Stimulated activated naive CD8-positive, alpha-beta T cell treated with anti-CD3 and anti-CD28 coated beads, Interleukin-15, amount 100 ng/mL, for 72 hours (primary cell): ENCODE data around the gene LIPF.
A peak's percentile ranks its signal among the peaks of the same experiment; 100 is the strongest.
"Not testable (repeated sequence)": the region's sequence is repeated elsewhere in the genome, so short reads cannot be mapped to it uniquely, and the experiment has no call there.

Experiments
- ATAC-seq: fragments of 150-1000 bp; cut with Tn5 transposase; 2 replicates; pipeline ENCODE4 v1.10.0; 2021; ENCODE audit warnings: mild to moderate bottlenecking, moderate library complexity
- DNase-seq, 2 donors: peaks; one replicate each; pipeline ENCODE4 v3.0.0; 2021 to 2022
- H3K27ac Mint-ChIP-seq, 2 donors: one replicate each; pipeline ENCODE4 v1.8.0; 2022; ENCODE audit warnings: mild to moderate bottlenecking in 2 of 2, mixed read lengths in 2 of 2, moderate library complexity in 2 of 2
- H3K27me3 Mint-ChIP-seq: one replicate; pipeline ENCODE4 v1.8.0; 2022; ENCODE audit warnings: mixed read lengths
- H3K4me1 Mint-ChIP-seq: one replicate; pipeline ENCODE4 v1.8.0; 2022; ENCODE audit warnings: mild to moderate bottlenecking, mixed read lengths
- H3K4me3 Mint-ChIP-seq, 2 donors: one replicate each; pipeline ENCODE4 v1.8.0; 2022; ENCODE audit warnings: mild to moderate bottlenecking in 2 of 2, mixed read lengths in 2 of 2, moderate library complexity in 1 of 2
- H3K9me3 Mint-ChIP-seq, 2 donors: one replicate each; pipeline ENCODE4 v1.8.0; 2022; ENCODE audit warnings: mixed read lengths in 2 of 2

The LIPF gene

DNA sequence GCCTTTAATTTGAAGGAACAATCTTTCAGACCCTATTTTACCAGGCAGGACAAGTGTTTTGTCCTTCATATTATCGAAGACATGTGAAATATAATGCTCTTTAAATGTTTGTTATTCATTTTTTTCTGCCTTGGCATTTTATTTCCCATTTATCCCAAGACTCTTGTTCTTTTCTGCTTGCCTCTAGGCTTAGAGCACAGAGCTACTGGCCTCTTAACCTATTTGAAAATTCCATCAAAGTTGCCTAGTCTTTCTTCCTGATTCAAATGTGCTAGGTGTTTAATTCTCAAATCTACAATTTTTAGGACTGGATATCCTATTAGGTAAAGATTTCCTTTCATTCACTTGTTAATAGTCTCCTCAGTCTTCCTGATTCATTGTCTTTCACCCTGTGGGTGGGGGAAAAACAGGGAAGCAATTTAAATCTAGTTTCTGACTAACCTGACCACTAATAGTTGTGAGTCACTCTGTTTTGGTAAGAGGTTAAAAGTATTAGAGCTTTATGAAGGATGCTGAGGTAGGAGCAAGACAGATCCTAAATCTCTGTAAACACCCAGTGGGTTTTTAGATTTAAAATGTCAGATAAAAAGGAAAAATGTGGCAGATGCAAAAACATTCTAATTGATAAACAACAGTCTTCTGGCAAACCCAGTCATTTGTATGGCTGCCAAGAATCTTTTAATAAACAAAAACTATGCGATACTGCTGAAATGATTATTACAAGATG is 43.4 kb downstream of the LIPF start:
- peak; percentile 92 for ATAC-seq
- H3K4me1 Mint-ChIP-seq: peaks cover 38% of the 10 kb centered on the region
- no peak overlapping the region for H3K27ac Mint-ChIP-seq
- H3K9me3 Mint-ChIP-seq: no peaks in the 10 kb centered on the region
- DNase-seq: peak in 1 of 2 donors; percentile 17
- peaks cover 6% of the 10 kb centered on the region for H3K27me3 Mint-ChIP-seq
- peak overlapping the region; percentile 44 to 62 for H3K4me3 Mint-ChIP-seq

DNA sequence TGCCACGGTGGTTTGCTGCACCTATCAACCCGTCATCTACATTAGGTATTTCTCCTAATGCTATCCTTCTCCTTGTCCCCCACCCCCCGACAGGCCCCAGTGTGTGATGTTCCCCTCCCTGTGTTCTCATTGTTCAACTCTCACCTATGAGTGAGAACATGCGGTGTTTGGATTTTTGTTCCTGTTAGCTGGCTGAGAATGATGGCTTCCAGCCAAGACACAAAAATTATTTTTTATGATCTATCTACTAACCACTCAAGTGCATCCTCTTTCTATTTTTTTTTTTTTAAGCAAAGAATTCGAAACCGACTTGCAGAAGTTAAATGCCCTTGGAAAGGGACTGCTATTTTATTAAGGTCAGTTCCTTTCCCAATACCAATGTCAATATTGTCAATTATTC is 45.1 kb downstream of the LIPF start:
- not testable (repeated sequence) for H3K27me3 Mint-ChIP-seq, DNase-seq, H3K9me3 Mint-ChIP-seq, H3K4me3 Mint-ChIP-seq, H3K27ac Mint-ChIP-seq, ATAC-seq
- peaks cover 28% of the 10 kb centered on the region for H3K4me1 Mint-ChIP-seq

DNA sequence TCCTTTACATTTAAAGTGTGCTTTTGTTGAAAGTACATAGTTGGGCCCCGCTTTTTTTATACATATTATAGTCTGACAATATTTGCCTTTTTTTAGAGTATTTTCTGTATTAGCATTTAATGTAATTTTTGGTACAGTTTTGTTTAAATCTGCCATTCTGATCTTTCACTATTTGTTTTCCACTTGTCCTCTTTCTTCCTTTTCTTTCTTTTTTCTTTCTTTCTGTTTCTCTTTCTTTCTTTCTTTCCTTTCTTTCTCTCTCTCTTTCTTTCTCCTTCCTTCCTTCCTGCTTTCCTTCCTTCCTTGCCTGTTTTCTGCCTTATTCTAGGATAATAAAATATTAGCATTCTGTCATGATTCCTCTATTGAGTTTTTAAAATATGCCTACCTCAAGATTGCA is 51.3 kb downstream of the LIPF start:
- Mint-ChIP-seq H3K4me1 (peaks cover 6% of the 10 kb centered on the region), H3K9me3 (no peaks in the 10 kb centered on the region), H3K4me3 (no peak overlapping the region), H3K27ac (no peak overlapping the region), H3K27me3 (peaks cover 9% of the 10 kb centered on the region)
- DNase-seq (no peak), ATAC-seq (no peak)

DNA sequence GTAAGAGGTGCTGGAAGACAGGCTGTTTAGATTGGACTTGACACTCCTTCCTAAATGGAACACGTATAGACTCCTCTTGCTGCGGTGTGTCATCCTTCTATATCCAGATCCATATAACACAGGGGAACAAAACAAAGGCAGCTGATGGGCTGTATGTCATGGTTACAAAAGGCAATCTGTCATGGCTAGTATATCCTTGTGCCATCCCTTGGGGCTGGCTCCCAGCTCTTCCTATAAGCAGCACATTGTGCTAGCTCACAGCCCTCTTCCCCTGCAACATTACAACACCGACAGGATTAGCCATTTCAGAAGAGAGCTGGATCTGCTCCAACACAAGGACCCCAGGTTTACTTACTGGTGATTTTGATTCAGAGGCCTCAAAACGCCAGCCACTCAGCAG is 57.1 kb downstream of the LIPF start:
- Mint-ChIP-seq H3K4me1 (peaks cover 9% of the 10 kb centered on the region), H3K4me3 (no peak overlapping the region), H3K27ac (no peak overlapping the region), H3K9me3 (no peaks in the 10 kb centered on the region), H3K27me3 (peaks cover 8% of the 10 kb centered on the region)
- no peak for DNase-seq
- ATAC-seq: no peak

DNA sequence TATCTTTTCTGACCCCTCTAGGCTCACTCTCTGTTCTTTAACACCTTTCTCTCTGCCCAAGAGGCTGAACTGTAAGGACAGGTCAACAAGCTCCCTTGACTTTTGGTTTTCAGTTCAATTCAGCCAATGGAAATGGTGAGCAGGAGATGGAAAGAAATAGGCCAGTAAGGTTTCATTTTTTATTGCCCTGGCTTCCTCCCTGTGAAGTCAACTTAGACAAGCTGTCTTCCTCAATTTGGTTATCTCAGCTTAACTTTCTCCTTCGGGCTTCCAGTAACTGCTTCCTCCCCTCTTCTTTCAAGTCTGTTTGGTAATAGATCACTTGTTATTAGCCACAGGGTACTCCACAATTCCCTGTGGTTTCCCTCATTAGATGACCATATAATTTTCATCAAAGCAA is 61.6 kb downstream of the LIPF start:
- Mint-ChIP-seq H3K9me3 (no peaks in the 10 kb centered on the region), H3K27me3 (no peaks in the 10 kb centered on the region), H3K27ac (peak overlapping the region in 1 of 2 donors; percentile 94), H3K4me1 (peaks cover 9% of the 10 kb centered on the region), H3K4me3 (peak overlapping the region in 1 of 2 donors; percentile 19)
- DNase-seq (no peak), ATAC-seq (no peak)

DNA sequence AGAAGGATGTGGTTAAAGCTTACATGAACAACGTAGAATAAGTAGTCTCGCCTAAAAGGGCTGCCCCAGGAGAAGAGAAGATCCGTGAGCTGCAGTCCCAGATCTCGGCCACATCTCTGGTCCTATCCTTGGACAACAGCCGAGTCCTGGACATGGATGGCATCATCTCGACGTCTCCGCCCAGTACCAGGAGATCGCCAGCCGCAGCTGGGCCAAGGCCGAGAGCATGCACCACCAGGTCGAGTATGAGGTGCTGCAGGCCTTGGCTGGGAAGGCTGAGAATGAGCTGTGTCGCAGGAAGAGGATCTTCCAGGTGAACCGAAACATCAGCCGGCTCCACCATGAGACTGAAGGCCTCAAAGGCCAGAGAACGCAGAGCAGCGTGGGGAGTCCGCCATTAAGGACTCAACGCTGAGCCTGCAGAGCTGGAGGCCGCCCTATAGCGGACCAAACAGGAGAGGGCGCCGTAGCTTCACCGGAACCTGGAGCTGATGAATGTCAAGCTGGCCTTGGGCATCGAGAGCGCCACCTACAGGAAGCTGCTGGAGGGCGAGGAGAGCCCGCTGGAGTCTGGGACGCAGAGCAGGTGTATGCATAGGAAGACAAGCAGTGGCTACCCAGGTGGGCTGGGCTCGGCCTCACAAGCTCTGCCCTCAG is 64.0 kb downstream of the LIPF start:
- no peak overlapping the region for H3K27ac Mint-ChIP-seq
- H3K4me3 Mint-ChIP-seq: no peak overlapping the region
- ATAC-seq (peak; percentile 60), DNase-seq (peak; percentile 61 to 65)
- no peaks in the 10 kb centered on the region for H3K9me3 Mint-ChIP-seq
- H3K4me1 Mint-ChIP-seq: peaks cover 15% of the 10 kb centered on the region
- no peaks in the 10 kb centered on the region for H3K27me3 Mint-ChIP-seq
